Fibroblast of peridontal ligament (primary cell): Measurements from ENCODE around the gene CHST13.

ENCODE experiments used
- DNase-seq: peaks from one replicate; pipeline ENCODE4 v3.0.0-alpha.2; 2010; ENCODE audit errors: extremely low read depth

Gene CHST13

DNA sequence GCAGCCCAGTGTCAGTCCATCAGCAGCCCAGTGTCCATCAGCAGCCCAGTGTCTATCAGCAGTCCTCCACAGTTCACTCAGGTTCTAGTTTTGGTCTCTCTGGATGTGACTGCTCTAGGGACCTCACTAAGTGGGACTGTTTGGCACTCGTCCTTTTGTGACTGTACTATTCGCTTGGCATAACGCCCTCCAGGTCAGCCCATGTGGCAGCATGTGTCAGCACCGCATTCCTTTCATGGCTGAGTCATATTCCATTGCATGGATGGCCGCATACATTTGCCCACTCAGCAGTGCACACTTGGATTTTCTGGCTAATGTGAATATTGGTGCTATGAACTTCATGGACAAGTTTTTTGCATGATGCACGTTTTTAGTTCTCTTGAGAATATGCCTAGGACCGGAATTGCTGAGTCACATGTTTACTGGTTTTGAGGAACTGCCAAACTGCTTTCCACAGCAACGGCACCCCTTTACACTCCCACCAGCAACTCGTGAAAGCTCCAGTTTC lies 16.4 kb downstream of the CHST13 start:
- DNase-seq = peak; percentile 95

DNA sequence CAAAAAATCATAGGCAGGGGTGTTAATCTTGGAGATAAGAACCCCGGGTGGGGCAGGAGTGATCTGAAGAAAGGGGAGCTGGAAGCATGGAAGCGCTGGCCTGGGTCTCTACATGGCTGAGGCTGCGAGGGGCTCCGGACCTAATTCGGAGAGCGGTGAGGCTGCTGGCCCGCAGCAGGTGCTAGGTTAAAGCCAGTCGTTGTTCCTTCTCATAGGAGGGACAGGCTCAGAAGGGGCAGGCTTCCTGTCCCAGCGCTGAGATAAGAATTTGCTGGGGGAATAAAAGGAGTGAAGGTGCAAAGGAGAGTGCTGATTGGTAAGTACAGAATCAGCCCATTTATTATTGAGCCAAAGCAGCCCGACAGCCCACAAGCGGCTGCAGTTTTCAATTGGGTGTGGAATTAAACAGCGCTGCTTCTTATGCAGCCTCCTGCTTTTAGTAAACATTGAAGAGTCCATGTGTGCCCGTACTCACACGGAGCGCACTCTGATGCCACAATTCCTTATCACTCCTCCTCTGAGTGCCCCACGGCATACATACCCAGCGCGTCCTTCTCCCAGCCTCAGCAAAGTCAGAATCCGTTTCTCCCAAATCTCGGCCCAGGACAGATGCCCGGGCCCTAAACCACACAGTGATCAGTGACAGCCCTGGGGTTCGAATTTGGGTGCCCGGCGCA lies 17.1 kb downstream of the CHST13 start:
- DNase-seq = peak; percentile 9

DNA sequence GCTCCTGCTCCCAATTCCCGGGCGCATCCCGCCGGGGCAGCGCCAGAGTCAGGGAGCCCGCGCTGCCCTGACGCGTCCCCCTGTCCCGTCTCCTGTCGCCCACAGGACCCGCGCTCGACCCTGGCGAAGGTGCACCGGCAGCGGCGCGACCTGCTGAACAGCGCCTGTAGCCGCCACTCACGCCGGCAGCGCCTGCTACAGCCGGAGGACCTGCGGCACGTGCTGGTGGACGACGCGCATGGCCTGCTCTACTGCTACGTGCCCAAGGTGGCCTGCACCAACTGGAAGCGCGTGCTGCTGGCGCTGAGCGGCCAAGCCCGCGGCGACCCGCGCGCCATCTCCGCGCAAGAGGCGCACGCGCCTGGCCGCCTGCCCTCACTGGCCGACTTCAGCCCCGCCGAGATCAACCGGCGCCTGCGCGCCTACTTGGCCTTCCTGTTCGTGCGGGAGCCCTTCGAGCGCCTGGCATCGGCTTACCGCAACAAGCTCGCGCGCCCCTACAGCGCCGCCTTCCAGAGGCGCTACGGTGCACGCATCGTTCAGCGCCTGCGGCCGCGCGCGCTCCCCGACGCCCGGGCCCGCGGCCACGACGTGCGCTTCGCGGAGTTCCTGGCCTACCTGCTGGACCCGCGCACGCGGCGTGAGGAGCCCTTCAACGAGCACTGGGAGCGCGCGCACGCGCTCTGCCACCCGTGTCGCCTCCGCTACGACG lies 17.8 kb downstream of the CHST13 start:
- DNase-seq = no peak

DNA sequence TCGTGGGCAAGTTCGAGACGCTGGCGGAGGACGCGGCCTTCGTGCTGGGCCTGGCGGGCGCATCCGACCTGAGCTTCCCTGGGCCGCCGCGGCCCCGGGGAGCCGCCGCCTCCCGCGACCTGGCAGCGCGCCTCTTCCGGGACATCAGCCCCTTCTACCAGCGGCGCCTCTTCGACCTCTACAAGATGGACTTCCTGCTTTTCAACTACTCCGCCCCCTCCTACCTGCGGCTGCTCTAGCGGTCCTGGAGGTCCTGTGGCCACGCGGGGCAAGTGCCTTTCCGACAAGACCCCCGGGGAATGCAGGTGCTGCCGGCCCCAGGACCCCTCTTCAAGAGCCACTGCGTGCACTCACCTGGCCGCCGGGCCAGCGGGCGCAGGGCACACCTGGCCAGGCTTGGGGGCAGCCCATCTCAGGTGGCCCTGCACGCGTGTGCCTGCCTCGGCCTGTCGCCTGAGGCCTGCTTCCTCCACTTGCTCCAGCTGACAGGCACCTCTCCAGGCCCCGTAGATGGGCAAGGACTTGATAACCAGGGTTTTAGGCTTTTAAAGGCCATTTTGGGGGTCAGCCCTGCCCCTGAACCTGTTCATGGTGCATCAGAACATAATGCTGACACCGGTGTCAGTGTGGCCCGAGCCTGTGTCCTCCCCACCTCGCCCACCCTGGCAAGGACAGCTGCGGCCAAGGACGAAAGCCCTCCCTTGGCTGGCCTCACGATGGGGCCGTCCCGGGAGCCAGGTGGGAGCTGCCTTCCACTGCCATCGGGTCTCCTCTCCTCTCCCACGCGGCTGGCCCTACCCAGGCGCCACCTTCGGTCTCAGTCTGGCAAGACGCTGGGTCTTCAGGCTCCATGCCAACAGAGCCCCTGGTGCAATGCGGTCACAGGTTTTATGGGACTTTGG lies 18.6 kb downstream of the CHST13 start:
- DNase-seq = no peak

DNA sequence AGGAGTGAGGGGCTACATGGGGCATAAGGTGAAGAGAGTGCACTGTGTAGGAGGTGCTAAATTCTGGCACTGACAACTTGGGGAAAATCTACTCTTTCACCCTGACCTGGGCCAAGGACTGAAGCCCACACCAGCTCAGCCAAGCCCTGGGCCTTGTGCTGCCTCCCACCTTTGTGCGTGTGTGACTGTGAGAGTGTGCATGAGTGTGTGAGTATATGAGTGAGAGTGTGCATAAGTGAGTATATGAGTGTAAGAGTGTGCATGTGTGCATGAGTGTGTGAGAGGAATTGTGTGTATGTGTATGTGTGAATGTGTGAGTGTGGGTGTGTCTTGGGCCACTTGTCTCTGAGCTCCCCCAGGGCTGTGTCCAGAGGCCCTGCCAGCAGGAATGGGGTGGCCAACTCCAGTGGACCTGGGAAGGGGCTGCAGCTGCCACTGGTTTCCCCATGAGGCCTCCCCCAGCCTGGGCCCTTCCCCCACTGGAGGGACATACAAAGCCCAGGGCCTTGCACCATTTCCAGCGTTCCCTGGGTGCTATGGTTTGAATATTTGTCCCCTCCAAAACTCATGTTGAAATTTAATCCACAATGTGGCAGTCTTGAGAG lies 19.6 kb downstream of the CHST13 start:
- DNase-seq = no peak

DNA sequence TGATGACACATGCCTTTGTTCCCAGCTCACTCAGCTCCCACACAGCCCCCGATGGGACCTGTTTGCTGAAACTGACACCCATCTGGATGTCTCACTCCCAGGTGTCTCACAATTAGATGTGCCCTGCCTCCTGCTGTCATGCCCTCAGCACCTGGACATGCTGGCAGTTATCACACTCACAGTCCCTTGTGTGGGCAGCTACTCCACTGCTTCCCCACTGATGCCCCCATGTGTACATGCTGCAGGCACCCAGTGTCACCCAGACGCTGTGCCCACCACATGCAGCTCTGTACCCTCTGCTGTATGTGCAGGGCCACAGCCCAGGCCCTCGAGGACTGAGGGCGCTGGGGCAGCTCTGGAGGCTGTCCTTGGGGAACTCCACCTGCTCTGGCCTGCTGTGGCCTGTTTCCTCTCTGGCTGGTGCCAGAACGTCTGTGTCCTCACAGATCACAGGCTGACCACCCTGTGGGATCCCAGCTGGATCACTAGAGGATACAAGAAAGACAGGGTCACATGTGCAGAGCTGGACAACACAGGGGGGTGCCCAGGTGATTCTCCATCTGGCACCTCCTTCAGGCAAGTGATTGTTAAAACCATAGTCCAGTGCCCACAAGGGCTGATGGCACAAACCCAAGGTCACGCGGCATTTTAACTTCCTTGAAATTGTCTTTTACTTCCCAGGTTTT lies 20.8 kb downstream of the CHST13 start:
- no peak for DNase-seq

DNA sequence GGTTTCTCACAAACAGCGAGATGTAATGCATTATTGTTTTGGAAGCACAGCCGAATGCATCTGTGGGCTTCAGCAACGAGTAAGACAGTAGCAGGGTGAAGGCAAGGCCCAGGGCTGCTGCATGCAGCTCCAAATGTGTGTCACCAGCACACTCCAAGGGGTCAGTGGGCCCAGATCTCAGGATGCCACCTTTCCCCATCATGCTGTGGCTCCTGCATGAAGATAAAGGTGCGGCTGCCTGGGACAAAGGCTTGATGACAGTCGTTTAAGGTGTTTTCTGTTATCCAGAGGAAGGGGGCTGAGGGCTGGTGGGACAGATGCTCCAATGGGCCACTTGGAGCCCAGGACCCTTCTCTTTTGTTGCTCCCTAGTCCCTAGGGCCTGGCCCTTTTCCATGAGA lies 21.6 kb downstream of the CHST13 start:
- DNase-seq = no peak

DNA sequence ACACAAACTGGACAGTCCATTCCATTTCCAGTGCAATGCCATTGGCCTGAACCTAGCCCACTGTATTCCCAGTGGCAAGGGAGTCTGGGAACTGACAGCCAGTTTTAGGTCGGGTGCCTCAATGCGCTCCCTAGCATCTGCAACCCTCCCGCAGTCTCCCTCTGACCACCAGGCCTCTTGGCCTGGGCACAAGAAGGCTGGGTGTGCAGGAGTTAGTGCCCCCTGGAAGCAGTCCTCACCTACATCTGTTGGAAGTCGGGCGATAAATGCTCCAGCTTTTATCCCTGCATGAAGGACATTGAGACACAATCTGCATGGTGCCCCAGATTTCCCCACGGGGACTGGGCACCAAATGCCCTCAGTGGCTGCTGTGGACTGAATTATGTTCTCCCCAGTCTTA lies 22.1 kb downstream of the CHST13 start:
- no peak for DNase-seq

DNA sequence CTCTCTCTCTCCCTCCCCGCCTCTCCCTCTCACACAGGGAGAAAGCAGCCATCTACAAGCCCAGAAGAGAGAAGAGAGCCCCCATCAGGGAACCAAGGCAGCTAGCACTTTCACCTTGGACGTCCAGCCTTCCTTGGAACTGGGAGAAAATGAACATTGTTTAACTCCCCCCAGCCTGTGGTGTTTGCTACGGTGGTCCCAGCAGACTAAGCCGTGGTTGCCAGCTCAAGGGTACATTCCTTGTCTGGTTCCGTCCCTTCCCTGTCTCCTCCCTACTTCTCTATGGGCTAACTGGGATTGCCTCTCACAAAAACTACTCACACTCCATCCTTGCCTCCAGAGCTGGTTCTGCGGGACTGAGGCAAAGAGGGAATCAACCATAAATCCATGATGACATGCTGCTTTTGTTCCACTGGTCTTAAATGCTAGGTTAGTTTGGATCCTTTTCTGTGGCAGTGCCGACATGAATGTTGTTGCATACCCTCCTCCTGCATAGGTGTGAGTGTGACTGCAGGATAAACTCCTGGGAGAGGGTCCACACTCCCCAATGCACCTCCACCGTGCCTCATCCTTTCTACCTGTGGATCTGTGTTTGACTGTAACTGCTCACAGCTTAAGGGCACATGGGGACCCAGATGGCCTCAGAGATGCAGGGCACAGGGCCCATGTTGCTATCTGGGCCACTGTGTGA lies 22.7 kb downstream of the CHST13 start:
- DNase-seq = no peak

DNA sequence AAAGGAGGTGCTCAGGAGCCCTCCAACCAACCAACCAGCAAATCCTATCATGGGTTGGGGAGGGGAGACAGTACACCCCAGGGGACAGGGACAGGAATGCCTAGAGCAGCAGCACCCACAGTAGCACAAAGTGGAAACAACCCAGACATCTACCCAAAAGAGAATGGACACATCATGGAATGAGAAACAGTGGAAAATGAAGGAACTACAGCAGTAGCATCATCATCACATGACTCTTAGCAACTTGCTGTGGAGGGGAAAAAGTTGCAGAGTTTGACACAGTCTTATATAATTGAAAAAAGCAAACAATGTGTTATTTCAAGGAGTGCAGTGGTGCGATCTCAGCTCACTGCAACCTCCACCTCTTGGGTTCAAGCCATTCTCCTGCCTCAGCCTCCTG lies 23.8 kb downstream of the CHST13 start:
- DNase-seq = no peak

DNA sequence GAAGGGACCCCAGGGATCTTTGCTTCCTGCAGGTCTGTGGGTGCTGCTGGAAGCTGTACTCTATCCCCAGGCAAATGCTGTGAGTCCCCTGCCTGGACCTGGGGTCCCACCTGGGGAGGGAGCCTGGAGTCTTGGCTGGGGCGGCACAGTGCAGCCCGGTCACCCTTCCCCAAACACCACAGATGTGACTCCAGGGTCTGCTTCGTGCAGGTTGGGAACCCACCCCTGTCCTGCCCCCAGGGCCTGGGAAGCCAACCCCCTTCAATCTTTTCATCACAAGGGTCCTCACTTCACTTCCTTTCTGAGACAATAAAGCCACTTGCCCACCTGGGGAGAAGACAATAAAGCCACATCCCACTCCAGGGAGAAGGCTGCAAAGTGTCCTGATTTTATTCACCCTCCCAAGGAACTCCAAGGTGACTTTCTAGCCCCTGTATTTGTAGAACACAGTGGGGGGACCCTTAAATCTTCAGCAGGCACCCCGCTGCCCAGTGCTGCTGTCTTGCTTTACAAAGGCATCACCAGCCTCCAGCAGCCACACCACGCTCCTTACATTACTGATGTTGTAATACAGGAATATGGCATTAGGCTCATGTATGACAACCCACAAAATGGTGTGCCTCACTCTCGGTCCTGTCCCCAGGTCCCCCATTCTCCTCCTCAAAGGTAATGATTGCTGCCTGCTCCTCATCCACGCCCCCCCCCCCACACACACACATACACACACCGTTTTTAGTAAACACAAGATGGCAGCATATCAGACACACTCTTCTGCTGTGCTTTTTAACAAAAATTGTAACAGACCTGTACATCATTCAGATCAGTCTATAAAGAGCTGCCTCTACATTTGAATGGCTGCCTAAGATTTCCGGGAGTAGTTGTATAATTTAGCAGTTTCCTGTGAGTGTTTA lies 24.9 kb downstream of the CHST13 start:
- DNase-seq = no peak

DNA sequence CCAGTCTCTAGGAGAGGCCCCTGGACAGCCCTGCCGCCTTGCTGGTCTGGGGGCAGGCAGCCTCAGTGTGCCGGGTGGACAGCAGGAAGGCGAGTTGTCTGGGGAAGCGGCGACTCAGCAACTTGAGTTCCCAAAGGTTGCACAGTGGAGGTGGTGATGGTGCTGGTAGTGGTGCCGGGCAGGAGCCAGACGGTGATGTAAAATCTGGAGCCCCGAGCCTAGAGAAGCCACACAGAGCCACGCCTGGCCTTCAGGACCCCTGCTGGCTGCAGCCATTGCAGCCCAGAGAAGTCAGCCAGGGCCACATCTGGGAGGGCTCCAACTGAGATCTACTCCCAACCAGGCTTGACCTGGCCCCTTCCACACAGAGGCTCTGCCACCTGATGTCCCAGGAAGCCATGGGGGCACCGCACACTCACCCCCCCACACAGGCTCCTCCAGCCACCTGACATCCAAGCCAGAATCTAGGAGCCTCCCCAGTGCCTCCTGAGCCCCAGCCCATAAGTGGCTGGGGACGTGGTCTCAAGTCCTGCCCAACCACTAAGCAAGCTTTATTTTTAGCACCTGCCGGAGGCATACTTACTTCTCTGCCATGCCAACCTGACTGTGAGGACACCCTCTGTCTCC lies 26.0 kb downstream of the CHST13 start:
- no peak for DNase-seq

DNA sequence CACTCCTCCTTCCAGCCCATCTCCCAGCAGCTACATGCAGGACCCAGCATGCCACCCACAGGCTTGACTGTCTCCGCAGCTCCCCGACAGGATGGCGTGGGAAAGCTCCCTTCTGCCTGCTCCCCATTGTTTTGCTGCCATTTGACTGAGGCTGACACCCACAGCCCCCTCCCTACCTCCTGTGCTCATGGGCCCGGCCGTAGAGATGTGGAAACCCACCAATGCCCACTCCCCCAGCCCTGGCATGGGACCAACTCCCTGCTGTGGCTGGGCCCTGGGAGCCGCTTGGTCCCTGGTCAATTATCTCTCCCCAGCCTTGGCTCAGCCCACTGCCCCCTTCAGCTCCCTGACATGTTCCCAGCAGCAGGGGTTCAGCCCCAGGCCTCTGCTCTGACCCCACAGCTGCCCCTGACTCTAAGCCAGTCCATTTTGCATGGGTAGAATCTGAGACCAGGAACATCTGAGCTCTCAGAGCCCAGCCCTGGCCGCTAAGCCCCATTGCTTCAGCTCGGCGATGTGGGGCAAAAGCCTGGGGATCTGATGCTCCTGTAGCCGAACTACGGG lies 26.6 kb downstream of the CHST13 start:
- DNase-seq = no peak

DNA sequence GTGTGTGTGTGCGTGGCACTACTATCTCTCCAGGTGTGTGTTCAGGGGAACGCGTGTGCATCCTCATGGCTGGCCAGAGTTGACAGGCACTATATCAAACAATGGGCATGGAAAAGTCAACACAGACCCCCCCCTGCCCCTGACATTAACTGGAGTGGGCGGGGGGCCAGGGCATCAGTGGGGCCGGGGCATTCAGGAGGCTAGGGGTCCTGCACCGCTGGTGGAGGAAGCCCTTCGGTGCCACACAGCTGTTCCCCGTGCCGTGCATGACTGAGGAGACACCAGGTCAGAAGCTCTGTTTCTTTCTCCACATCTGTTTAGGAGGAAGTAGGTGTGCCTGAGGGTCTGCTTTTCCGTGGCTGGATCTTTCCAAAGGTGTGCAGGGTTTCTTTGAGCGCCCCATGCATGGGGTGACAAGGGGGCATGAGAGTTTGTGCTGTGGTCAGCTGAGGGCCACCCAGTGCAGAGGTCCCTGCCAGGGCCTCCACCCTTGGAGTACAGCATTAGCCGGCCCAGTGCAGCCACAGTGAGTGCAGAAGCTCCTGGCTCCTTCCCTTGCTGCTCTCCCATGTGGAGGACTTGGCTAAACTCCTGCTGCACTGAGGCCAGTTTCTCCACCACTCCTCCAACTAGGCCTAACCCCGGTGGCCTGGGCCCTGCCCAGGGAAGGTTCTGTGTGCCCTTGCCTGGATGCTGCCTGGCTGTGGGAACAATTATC lies 27.3 kb downstream of the CHST13 start:
- peak; percentile 17 for DNase-seq

DNA sequence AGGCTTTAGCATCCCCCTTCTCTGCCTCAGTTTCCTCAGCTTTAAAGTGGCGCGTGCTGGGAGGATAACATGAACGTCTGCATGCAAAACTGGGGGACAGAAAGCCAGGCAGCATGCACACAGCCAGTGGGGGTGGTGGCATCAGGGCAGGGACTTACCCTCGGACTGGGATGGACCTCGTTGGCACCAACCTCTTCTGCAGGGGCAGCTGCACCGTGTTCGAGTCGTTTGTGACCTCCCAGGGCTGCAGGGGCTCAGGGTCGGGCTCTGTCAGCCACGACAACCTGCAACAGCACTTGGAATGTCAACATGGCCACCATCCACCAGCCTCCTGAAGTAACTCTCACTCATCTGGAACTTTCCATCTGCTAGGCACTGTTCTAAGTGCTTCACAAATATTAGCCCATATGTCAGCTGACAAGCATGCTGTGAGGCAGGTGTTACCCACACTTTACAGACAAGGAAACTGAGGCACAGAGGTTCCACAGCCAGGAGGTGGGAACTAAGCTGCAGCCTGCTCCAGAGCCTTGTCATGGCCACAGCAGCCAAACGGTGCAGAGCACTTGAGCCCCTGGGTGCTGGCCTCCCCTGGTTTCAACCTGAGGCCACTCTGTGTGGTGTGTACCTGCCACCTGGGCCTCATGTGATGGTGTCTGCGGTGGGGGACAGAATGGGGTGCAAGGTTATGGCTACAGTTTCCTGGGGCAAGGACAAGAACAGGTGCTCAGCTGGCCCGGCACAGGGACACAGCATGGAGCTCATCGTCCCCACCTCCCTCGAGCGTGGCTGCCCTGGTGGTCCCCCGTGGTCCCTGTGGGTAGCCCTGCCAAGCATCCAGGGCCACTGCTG lies 28.1 kb downstream of the CHST13 start:
- no peak for DNase-seq

DNA sequence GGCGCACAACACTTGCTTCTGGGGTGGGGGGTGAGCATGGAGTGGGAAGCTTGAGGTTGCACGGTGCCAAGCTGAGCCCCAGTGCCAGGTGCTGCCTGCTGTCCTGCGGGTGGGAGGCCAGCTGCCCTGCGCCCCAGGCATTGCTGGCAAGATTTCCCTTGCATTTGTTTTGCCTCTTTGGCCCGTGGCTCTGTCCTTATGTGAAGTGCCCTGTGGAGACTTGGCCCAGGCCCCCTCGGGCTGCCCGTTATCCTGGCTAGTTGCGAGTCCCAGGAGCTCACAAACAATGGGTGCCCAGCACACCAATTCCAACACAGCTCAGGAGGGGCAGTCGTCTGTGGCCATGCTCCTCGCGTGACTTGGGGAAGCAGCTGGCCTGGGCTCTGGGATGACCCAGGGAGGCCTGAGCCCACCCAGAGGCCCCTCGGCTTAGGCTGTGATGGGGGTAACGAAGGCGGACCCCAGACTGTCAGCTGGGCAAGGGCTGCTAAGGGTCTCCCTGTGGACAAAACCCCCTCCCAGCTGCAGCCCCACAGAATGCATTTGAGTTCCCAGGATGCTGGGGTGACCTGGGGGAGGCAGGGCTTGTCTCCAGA lies 28.8 kb downstream of the CHST13 start:
- no peak for DNase-seq
